ENCODE data around the gene FIGLA.
"Not testable (repeated sequence)": the region's sequence is repeated elsewhere in the genome, so short reads cannot be mapped to it uniquely, and the experiment has no call there.

The FIGLA gene

GRCh38 chr2:70743068-70743467 lies 47.4 kb downstream of the FIGLA start:
- DNase-seq: no peak

GRCh38 chr2:70739492-70739891 lies 51.0 kb downstream of the FIGLA start:
- not testable (repeated sequence) for DNase-seq

- no peak for DNase-seq
Measured at GRCh38 chr2:70738159-70738558, 52.3 kb downstream of the FIGLA start.

GRCh38 chr2:70735071-70735470 lies 55.4 kb downstream of the FIGLA start:
- no peak for DNase-seq

- no peak for DNase-seq
Measured at GRCh38 chr2:70733646-70734180, 56.7 kb downstream of the FIGLA start.

- DNase-seq: no peak
Measured at GRCh38 chr2:70732766-70733645, 57.4 kb downstream of the FIGLA start.

GRCh38 chr2:70730730-70731129 lies 59.7 kb downstream of the FIGLA start:
- DNase-seq: no peak

- DNase-seq: no peak
Measured at GRCh38 chr2:70729647-70730046, 60.8 kb downstream of the FIGLA start.

- no peak for DNase-seq
Measured at GRCh38 chr2:70728128-70728527, 62.3 kb downstream of the FIGLA start.
